NOMO-1 treated with DMSO at 0.1 percent for 48 hours (cell line): ENCODE measurements around the gene PGD.
A peak's percentile ranks its signal among the peaks of the same experiment; 100 is the strongest.
"Not testable (repeated sequence)": the region's sequence is repeated elsewhere in the genome, so short reads cannot be mapped to it uniquely, and the experiment has no call there.

ENCODE experiments used
- DNase-seq: peaks from one replicate; lab custom pipeline; 2025; ENCODE audit not compliant: unreplicated experiment; lab: John Stamatoyannopoulos, UW

The PGD gene

GRCh38 chr1:10398278-10398733 is 558 bp upstream of the PGD start:
- DNase-seq = no peak

GRCh38 chr1:10399444-10399941 is 629 bp downstream of the PGD start:
- no peak for DNase-seq

GRCh38 chr1:10400013-10400412 is 1.1 kb downstream of the PGD start:
- DNase-seq = no peak

- DNase-seq = no peak
These were observed 2.4 kb downstream of the PGD start for GRCh38 chr1:10401281-10401680.

- DNase-seq = no peak
These were observed 3.9 kb downstream of the PGD start for GRCh38 chr1:10402729-10403274.

- DNase-seq = no peak
These were observed 8.3 kb downstream of the PGD start for GRCh38 chr1:10407201-10407600.

GRCh38 chr1:10415211-10415930 is 16.5 kb downstream of the PGD start:
- peak; percentile 97 for DNase-seq

- not testable (repeated sequence) for DNase-seq
These were observed 17.1 kb downstream of the PGD start for GRCh38 chr1:10415967-10416366.

GRCh38 chr1:10418741-10419140 is 19.9 kb downstream of the PGD start:
- not testable (repeated sequence) for DNase-seq

- no peak for DNase-seq
These were observed 20.5 kb downstream of the PGD start for GRCh38 chr1:10419351-10419750.

- DNase-seq = no peak
These were observed 22.8 kb downstream of the PGD start for GRCh38 chr1:10421637-10422036.

GRCh38 chr1:10424034-10424433 is 25.2 kb downstream of the PGD start:
- no peak for DNase-seq

- no peak for DNase-seq
These were observed 25.8 kb downstream of the PGD start for GRCh38 chr1:10424651-10425050.

GRCh38 chr1:10425826-10426534 is 27.1 kb downstream of the PGD start:
- not testable (repeated sequence) for DNase-seq

- not testable (repeated sequence) for DNase-seq
These were observed 27.6 kb downstream of the PGD start for GRCh38 chr1:10426535-10426848.

- no peak for DNase-seq
These were observed 30.1 kb downstream of the PGD start for GRCh38 chr1:10428984-10429383.

- DNase-seq = peak; percentile 30
These were observed 31.0 kb downstream of the PGD start for GRCh38 chr1:10429868-10430215.

- peak; percentile 73 for DNase-seq
These were observed 31.6 kb downstream of the PGD start, which contains the start of gene CENPS for GRCh38 chr1:10430216-10431069. Gene CENPS (plus strand): TSS chr1:10430433. CDS start chr1:10430518, 85 bp downstream.

- DNase-seq = peak; percentile 19
These were observed 32.3 kb downstream of the PGD start for GRCh38 chr1:10431070-10431730.

GRCh38 chr1:10432910-10433700 is 34.2 kb downstream of the PGD start:
- DNase-seq = no peak
